ENCODE results near the gene PLXNB3.
"Not testable (repeated sequence)": the region's sequence is repeated elsewhere in the genome, so short reads cannot be mapped to it uniquely, and the experiment has no call there.

PLXNB3 gene

DNA sequence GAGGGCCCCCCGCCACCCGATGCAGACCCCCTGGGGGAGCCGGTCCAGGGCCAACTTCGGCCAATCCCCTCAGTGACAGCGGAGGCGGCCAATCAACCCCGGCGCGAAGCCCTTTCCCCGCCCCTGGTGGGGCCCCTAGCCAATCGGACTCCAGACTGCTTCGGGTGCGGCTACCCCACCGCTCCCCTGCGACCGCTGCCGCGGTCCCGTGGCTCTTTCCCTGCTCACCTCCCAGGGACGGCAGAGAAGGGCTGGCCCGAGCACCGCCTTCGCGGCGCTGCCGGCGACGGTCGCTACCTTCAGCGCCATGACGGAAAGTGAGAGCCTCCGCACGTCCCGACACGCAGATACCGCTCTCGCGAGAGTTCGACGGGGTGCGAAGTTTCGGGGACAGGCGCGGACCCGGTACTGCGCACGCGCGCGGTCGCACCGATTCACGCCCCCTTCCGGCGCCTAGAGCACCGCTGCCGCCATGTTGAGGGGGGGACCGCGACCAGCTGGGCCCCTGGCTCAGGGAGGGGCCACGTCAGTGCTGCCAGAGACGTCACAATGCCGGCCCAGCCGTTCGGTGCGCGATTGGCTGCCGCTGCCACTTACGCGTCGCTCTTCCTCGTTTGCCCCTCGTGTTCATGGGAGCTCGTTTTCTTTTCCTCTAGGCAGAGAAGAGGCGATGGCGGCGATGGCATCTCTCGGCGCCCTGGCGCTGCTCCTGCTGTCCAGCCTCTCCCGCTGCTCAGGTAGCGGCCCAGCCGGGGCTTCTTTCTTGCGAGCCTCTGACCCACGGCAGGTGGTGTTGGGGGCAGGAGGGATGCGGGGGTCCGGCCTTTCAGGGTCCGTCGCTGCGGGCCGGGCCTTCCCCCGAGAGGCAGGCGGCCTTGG lies 30.2 kb downstream of the PLXNB3 start, which contains the start of the genes IDH3G and SSR4:
Gene IDH3G, minus strand, starts transcription at position 358 of the 879 bp plus-strand sequence. Its CDS starts 49 bp downstream, at position 309.
Gene SSR4, plus strand, starts transcription at position 651 of the 879 bp plus-strand sequence. Its CDS starts 20 bp downstream, at position 671.
- DNase-seq: peak; percentile 23 to 59

- no peak for DNase-seq
Measured at GRCh38 chrX:153794897-153795816, 31.1 kb downstream of the PLXNB3 start.

DNA sequence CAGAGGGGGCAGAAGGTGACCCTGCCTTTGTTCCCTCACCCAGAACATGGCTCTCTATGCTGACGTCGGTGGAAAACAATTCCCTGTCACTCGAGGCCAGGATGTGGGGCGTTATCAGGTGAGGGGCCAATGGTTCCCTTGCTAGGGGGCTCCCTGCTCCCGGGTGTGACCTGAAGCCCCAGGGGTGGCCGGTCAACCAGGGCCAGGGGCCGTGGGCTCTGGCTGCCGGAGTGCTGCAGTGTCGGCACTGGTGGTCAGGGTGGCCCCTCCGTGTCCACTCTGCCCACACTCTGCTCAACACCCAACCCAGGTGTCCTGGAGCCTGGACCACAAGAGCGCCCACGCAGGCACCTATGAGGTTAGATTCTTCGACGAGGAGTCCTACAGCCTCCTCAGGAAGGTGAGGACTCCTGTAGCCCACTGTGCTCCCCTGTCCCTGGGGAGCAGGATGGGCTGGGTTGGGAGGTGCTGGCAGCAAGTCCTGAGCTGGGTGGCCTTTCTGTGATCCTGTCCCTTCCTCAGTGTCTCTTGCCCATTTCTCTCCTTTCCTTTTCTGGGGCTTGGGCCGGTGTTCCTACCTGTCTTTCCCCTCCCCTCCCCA lies 33.5 kb downstream of the PLXNB3 start:
- no peak for DNase-seq

- no peak for DNase-seq
Measured at GRCh38 chrX:153799326-153799725, 35.3 kb downstream of the PLXNB3 start.

DNA sequence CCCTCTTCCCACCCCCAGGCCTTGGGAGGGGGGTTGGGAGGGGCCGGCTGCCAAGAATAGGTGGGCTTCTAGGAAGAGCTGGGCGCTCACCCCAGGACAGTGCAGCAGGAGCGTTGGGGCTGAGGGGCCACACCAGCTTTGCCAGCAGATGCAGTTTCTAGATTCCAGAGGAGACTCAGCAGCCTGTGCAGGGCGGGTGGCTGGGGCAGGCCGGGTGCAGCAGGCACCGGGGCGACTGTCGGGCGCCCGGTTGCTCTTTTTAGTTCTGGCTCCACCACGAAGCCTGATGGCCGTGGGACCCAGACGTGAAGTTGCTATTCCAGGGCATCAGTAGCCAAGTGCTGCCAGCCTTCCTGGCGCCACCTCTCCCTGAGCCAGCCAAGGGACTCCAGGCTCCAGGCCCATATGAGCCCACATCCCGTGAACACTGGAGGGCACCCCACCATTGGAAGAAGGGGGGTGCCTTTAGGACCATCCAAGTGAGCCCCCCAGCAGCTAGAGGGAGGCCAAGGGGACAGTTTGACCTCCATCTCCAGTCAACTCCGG lies 36.2 kb downstream of the PLXNB3 start:
- no peak for DNase-seq

GRCh38 chrX:153800746-153801145 lies 36.7 kb downstream of the PLXNB3 start:
- DNase-seq: no peak

DNA sequence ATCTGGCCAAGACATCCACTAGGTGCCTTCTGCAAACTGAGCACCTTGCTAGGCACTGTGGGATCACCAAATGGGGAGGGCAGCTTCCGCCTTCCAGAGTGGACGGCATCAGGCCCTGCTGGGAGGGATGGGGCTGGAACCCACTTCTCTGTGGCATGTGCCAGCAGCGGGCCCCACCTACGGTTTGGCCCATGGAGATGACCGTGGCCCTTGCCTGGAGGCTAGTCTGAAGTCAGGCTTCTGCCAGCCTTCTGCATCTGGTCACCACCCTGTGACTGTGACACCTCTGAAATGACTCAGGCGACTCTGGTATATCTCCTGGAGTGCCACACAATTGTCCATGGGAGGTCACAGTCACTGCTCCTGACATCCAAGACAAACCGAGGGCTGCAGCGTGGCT lies 37.6 kb downstream of the PLXNB3 start:
- DNase-seq: no peak

DNA sequence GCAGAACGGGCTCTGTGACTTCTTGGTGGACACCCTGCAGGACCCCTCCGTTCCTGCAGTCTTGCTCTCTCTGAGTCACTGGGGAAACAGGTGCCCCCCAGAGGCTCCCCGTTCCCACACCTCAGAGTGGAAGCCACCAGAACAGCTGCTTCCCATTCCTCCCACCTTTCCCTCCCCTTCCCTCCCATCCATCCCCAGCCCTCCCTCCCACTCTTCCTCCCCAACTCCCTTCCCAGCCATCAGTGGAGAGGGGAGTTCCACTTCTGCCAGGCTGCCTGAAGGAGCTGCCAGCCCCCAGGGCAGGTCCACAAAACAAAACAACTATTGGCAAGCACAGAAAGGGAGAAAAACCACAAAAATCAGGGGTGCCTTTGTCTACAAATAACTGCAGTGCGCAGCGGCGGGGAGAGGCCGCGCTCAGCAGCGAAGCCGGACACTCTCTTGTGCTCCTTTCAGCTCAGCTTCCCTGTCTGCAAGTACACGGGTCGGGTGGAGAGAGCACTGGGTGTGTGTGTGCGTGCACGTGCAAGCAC lies 38.5 kb downstream of the PLXNB3 start:
- no peak for DNase-seq

GRCh38 chrX:153803211-153804099 lies 39.4 kb downstream of the PLXNB3 start:
- no peak for DNase-seq

- no peak for DNase-seq
Measured at GRCh38 chrX:153804100-153804595, 40.1 kb downstream of the PLXNB3 start.

DNA sequence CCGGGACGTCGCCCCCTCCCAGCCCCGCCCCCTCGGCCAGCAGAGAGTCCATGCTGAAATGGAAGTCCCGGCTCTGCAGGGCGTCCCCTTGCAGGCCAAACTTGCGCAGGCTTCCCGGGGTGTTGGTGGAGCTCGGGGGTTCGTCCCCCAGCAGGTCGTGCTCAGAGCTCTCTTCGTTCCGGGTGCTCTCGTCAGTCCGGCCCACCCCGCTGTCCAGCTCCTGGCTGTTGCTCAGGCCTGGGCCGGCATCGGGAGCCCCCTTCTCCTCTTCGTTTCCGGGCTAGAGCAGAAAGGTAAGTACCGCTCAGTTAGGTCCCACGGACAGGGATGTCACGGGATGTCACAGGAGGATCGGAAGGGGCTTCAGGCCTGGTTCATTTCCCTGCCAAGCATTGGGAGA lies 40.6 kb downstream of the PLXNB3 start:
- no peak for DNase-seq

DNA sequence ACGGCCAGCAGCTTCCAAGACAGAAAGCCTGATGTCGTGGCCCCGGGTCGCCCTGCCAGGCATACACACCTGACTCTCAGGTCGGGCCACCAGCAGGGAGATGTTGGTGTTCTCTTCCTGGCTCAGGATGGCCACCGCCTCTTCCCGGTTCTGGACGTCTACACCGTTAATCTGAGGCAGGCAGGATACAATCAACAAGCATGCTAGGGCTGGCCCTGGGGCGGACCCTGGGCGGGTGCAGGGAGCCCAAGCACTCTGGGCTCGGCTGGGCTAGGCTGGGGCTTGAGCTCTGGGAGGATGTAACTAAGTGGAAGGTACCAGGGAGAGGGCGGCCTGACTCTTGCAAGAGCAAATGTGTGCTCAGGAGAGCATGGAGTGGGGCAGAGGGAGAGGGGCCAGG lies 41.4 kb downstream of the PLXNB3 start:
- DNase-seq: no peak

- no peak for DNase-seq
Measured at GRCh38 chrX:153806999-153807575, 43.0 kb downstream of the PLXNB3 start.

DNA sequence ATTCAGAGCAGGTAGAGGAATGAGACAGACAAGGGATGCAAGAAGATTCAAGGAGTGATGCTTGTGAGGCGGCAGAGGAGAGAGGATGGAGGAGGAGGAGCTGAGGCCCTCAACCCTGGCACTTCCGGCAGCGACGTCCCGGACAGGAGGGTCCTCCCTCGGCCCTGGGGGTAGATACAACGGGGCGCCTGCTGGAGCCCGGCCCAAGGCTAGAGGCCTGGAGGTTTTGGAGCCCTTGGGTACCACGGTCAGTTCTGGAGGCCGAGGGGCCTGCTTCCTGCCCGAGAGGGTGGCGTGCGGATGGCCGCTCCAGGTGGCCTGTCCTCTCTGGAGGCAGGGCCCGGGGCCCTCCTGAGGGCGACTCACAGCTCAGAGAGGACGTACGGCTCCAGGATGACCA lies 43.9 kb downstream of the PLXNB3 start:
- DNase-seq: no peak

- no peak for DNase-seq
Measured at GRCh38 chrX:153812220-153812619, 48.2 kb downstream of the PLXNB3 start.

DNA sequence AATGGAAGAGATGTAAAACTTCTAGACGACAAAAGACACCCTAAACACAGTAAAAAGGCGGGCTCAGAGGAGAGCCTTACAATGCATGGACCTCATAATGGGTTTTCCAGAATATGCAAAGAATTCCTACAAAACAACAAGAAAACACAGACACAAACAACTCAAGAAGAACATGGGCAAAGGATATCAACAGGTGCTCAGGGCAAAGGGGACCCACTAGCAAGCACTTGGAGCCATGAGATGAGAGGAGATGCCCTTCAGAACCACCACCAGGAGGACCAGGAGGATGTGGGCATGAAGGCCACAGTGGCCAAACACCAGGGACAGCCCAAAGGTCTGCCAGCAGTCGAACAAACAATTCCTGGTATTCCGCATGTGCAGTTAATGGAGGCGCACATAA lies 49.1 kb downstream of the PLXNB3 start:
- DNase-seq: no peak

- no peak for DNase-seq
Measured at GRCh38 chrX:153814591-153815315, 50.7 kb downstream of the PLXNB3 start.

DNA sequence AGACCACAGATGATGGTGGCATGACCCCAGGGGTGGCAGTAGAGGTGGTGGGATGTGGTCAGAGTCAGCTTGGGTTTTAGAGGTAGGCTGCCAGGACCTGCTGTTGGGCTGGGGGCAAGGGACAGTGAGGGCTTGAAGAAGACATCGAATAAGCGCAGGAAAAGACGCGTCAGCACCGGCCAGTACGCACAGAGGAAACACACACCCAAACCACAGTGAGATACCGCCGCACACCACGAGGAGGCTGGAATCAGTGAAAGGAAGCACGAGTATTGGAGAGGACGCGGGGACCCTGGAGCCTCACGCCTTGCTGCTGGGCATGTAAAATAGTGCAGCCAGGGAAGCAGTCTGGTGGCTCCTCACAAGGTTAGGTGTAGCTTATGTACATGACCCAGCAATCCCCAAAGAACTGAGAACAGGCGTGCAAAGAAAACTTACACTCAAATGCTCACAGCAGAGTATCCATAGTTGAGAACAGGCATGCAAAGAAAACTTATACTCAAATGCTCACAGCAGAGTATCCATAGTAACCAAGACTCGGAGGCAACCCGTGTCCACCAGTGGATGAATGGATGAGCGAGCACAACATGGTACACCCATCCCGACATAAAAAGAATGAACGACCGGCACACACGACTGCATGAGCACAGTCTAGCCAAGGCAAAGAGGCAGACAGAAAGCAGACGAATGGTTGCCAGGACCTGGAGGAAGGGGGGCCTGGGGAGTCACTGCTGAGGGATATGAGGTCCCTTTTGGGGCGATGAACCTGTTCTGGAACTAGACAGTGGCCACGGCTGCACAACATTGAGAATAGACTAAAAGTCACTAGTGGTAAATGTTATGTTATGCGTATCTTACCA lies 53.0 kb downstream of the PLXNB3 start:
- DNase-seq: no peak

- DNase-seq: not testable (repeated sequence)
Measured at GRCh38 chrX:153818064-153818463, 54.0 kb downstream of the PLXNB3 start.
